Heart left ventricle (tissue), 13 donors: ENCODE data around the gene BRWD1.

ENCODE experiments used
- CTCF ChIP-seq, 12 donors: fragments of 200-600 bp; sonication (generic) in 4 of 12; IDR thresholded peaks; one replicate each; pipeline versions ENCODE4 v1.5.0 to v1.8.0; 2018 to 2022; ENCODE audit warnings: antibody characterized with exemption in 12 of 12, mild to moderate bottlenecking in 5 of 12
- POLR2A ChIP-seq, 2 donors: fragments of 450-650 bp; IDR thresholded peaks; one replicate each; pipeline ENCODE4 v1.6.1; 2017; ENCODE audit warnings: antibody characterized with exemption in 2 of 2, mild to moderate bottlenecking in 2 of 2, moderate library complexity in 2 of 2
- donor health status: ischemic (EF 13 %, LVEDD 7.1; RV severe dilation, severe dysfunction).
- donor health status: DM: no; HTN: yes; CAD: no.
- donor health status: DM: no; HTN: no; CAD: no.
- donor health status: ischemic (EF 25% LVEDD 6.9; RV normal size, moderate dysfunction).
- donor health status: ischemic (EF 25% LVEDD 5.7; RV mildly dilated, moderate dysfunction).
- donor health status: ischemic (EF 35%, LVEDD 5.7; RV mildly dilated, moderate dysfunction).
- donor health status: nonischemic (EF 11% LVEDD 7.7; RV severe dilation, severe dysfunction).
- donor health status: DM: yes; HTN: yes; CAD: no.
- donor health status: PGD.
- donor health status: ischemic (EF 29% LVEDD 5.4; RV normal size, mild dysfunction).
- donor health status: nonischemic (EF 23%, LVEDD 6.1; RV moderate dilation, normal function).

DNA sequence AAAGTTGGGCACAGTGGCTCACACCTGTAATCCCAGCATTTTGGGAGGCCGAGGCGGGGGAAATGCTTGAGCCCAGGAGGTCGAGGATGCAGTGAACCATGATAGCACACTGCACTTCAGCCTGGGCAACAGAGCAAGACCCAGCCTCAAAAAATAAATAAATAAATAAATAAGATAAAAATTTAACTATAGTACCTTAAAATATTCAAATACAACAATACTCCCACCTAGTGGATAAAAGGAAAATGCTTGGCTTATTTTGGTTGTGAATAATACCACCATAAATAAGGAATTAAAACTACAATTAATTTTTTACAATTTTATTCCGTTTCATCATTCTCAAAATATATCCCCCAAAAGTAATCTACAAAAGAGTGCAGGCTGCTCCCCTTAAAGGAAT is 138.3 kb downstream of the BRWD1 start:
- TF ChIP-seq CTCF (IDR thresholded peaks at IDR 0.05) (peak; percentile 39 to 69 (median 50)), POLR2A (IDR thresholded peaks at IDR 0.05) (no peak)
